ENCODE results near the gene FRRS1L.

The FRRS1L gene

GRCh38 chr9:109192732-109193361 is 25.8 kb upstream of the FRRS1L start:
- Histone ChIP-seq H3K27ac (ENCODE audit: low read length) (no peak overlapping the region), H3K4me3 (ENCODE audit: low read length) (no peak overlapping the region), H3K9me3 (ENCODE audit: insufficient read depth, low read depth, low read length) (no peaks in the 10 kb centered on the region)

GRCh38 chr9:109191746-109192145 is 24.7 kb upstream of the FRRS1L start:
- peaks cover 8% of the 10 kb centered on the region; the same call in 1 of the 2 replicates for H3K27me3 ChIP-seq (ENCODE audit: insufficient read depth, low read length)
- no peak overlapping the region for H3K27ac ChIP-seq (ENCODE audit: low read length)
- no peak overlapping the region for H3K9ac ChIP-seq (ENCODE audit: low read depth, low read length)
- H3K4me3 ChIP-seq (ENCODE audit: low read length) = no peak overlapping the region
- H3K36me3 ChIP-seq (ENCODE audit: insufficient read depth, low read depth, low read length) = no peaks in the 10 kb centered on the region
- no peaks in the 10 kb centered on the region for H3K4me1 ChIP-seq (ENCODE audit: insufficient read depth, low read length)
- no peaks in the 10 kb centered on the region for H3K9me3 ChIP-seq (ENCODE audit: insufficient read depth, low read depth, low read length)

More at GRCh38 chr9:109192732-109193361, 25.8 kb upstream of the FRRS1L start:
- no peaks in the 10 kb centered on the region for H3K36me3 ChIP-seq (ENCODE audit: insufficient read depth, low read depth, low read length)
- H3K4me1 ChIP-seq (ENCODE audit: insufficient read depth, low read length) = no peaks in the 10 kb centered on the region
- H3K27me3 ChIP-seq (ENCODE audit: insufficient read depth, low read length) = peaks cover 8% of the 10 kb centered on the region; the same call in 1 of the 2 replicates
- no peak overlapping the region for H3K9ac ChIP-seq (ENCODE audit: low read depth, low read length)

- Histone ChIP-seq H3K36me3 (ENCODE audit: insufficient read depth, low read depth, low read length) (no peaks in the 10 kb centered on the region), H3K4me1 (ENCODE audit: insufficient read depth, low read length) (no peaks in the 10 kb centered on the region), H3K27me3 (ENCODE audit: insufficient read depth, low read length) (peaks cover 8% of the 10 kb centered on the region; the same call in 1 of the 2 replicates), H3K4me3 (ENCODE audit: low read length) (no peak overlapping the region), H3K9ac (ENCODE audit: low read depth, low read length) (no peak overlapping the region), H3K27ac (ENCODE audit: low read length) (no peak overlapping the region), H3K9me3 (ENCODE audit: insufficient read depth, low read depth, low read length) (no peaks in the 10 kb centered on the region)
Measured at GRCh38 chr9:109190151-109190550, 23.1 kb upstream of the FRRS1L start.

GRCh38 chr9:109186857-109187520 is 19.9 kb upstream of the FRRS1L start:
- H3K36me3 ChIP-seq (ENCODE audit: insufficient read depth, low read depth, low read length) = no peaks in the 10 kb centered on the region
- no peak overlapping the region for H3K27ac ChIP-seq (ENCODE audit: low read length)
- H3K9ac ChIP-seq (ENCODE audit: low read depth, low read length) = no peak overlapping the region
- no peak overlapping the region for H3K4me3 ChIP-seq (ENCODE audit: low read length)
- peaks cover 2% of the 10 kb centered on the region; the same call in 1 of the 2 replicates for H3K27me3 ChIP-seq (ENCODE audit: insufficient read depth, low read length)
- H3K9me3 ChIP-seq (ENCODE audit: insufficient read depth, low read depth, low read length) = no peaks in the 10 kb centered on the region
- H3K4me1 ChIP-seq (ENCODE audit: insufficient read depth, low read length) = no peaks in the 10 kb centered on the region

- no peaks in the 10 kb centered on the region for H3K4me1 ChIP-seq (ENCODE audit: insufficient read depth, low read length)
- H3K36me3 ChIP-seq (ENCODE audit: insufficient read depth, low read depth, low read length) = no peaks in the 10 kb centered on the region
- no peaks in the 10 kb centered on the region for H3K27me3 ChIP-seq (ENCODE audit: insufficient read depth, low read length)
- no peaks in the 10 kb centered on the region for H3K9me3 ChIP-seq (ENCODE audit: insufficient read depth, low read depth, low read length)
- H3K27ac ChIP-seq (ENCODE audit: low read length) = no peak overlapping the region
- no peak overlapping the region for H3K9ac ChIP-seq (ENCODE audit: low read depth, low read length)
- no peak overlapping the region for H3K4me3 ChIP-seq (ENCODE audit: low read length)
Measured at GRCh38 chr9:109182940-109183798, 16.1 kb upstream of the FRRS1L start.

GRCh38 chr9:109182550-109182939 is 15.5 kb upstream of the FRRS1L start:
- no peaks in the 10 kb centered on the region for H3K36me3 ChIP-seq (ENCODE audit: insufficient read depth, low read depth, low read length)
- no peaks in the 10 kb centered on the region for H3K4me1 ChIP-seq (ENCODE audit: insufficient read depth, low read length)
- H3K4me3 ChIP-seq (ENCODE audit: low read length) = no peak overlapping the region
- no peaks in the 10 kb centered on the region for H3K9me3 ChIP-seq (ENCODE audit: insufficient read depth, low read depth, low read length)
- H3K27me3 ChIP-seq (ENCODE audit: insufficient read depth, low read length) = no peaks in the 10 kb centered on the region
- no peak overlapping the region for H3K27ac ChIP-seq (ENCODE audit: low read length)
- no peak overlapping the region for H3K9ac ChIP-seq (ENCODE audit: low read depth, low read length)

- H3K9me3 ChIP-seq (ENCODE audit: insufficient read depth, low read depth, low read length) = no peaks in the 10 kb centered on the region
- no peak overlapping the region for H3K27ac ChIP-seq (ENCODE audit: low read length)
- no peak overlapping the region for H3K4me3 ChIP-seq (ENCODE audit: low read length)
- no peaks in the 10 kb centered on the region for H3K36me3 ChIP-seq (ENCODE audit: insufficient read depth, low read depth, low read length)
- no peak overlapping the region for H3K9ac ChIP-seq (ENCODE audit: low read depth, low read length)
- H3K4me1 ChIP-seq (ENCODE audit: insufficient read depth, low read length) = no peaks in the 10 kb centered on the region
- H3K27me3 ChIP-seq (ENCODE audit: insufficient read depth, low read length) = no peaks in the 10 kb centered on the region
Measured at GRCh38 chr9:109181284-109181683, 14.2 kb upstream of the FRRS1L start.

- Histone ChIP-seq H3K4me3 (ENCODE audit: low read length) (no peak overlapping the region), H3K27me3 (ENCODE audit: insufficient read depth, low read length) (no peaks in the 10 kb centered on the region), H3K27ac (ENCODE audit: low read length) (no peak overlapping the region)
Measured at GRCh38 chr9:109179801-109180523, 12.9 kb upstream of the FRRS1L start.

GRCh38 chr9:109176963-109177362 is 9.9 kb upstream of the FRRS1L start:
- Histone ChIP-seq H3K9me3 (ENCODE audit: insufficient read depth, low read depth, low read length) (no peaks in the 10 kb centered on the region), H3K27me3 (ENCODE audit: insufficient read depth, low read length) (0 out of 2 replicates have a peak, but pooled peaks cover 4% of the 10 kb centered on the region), H3K9ac (ENCODE audit: low read depth, low read length) (no peak overlapping the region), H3K27ac (ENCODE audit: low read length) (no peak overlapping the region), H3K4me3 (ENCODE audit: low read length) (no peak overlapping the region), H3K36me3 (ENCODE audit: insufficient read depth, low read depth, low read length) (no peaks in the 10 kb centered on the region), H3K4me1 (ENCODE audit: insufficient read depth, low read length) (no peaks in the 10 kb centered on the region)

More at GRCh38 chr9:109179801-109180523, 12.9 kb upstream of the FRRS1L start:
- H3K36me3 ChIP-seq (ENCODE audit: insufficient read depth, low read depth, low read length) = no peaks in the 10 kb centered on the region
- H3K4me1 ChIP-seq (ENCODE audit: insufficient read depth, low read length) = no peaks in the 10 kb centered on the region
- H3K9ac ChIP-seq (ENCODE audit: low read depth, low read length) = no peak overlapping the region
- H3K9me3 ChIP-seq (ENCODE audit: insufficient read depth, low read depth, low read length) = no peaks in the 10 kb centered on the region

- no peaks in the 10 kb centered on the region for H3K36me3 ChIP-seq (ENCODE audit: insufficient read depth, low read depth, low read length)
- no peak overlapping the region for H3K4me3 ChIP-seq (ENCODE audit: low read length)
- H3K27ac ChIP-seq (ENCODE audit: low read length) = no peak overlapping the region
- no peak overlapping the region for H3K9ac ChIP-seq (ENCODE audit: low read depth, low read length)
- H3K4me1 ChIP-seq (ENCODE audit: insufficient read depth, low read length) = no peaks in the 10 kb centered on the region
- H3K9me3 ChIP-seq (ENCODE audit: insufficient read depth, low read depth, low read length) = no peaks in the 10 kb centered on the region
- H3K27me3 ChIP-seq (ENCODE audit: insufficient read depth, low read length) = 0 out of 2 replicates have a peak, but pooled peaks cover 5% of the 10 kb centered on the region
Measured at GRCh38 chr9:109176386-109176785, 9.3 kb upstream of the FRRS1L start.

- H3K4me3 ChIP-seq (ENCODE audit: low read length) = no peak overlapping the region
- no peaks in the 10 kb centered on the region for H3K36me3 ChIP-seq (ENCODE audit: insufficient read depth, low read depth, low read length)
- no peak overlapping the region for H3K9ac ChIP-seq (ENCODE audit: low read depth, low read length)
- H3K9me3 ChIP-seq (ENCODE audit: insufficient read depth, low read depth, low read length) = no peaks in the 10 kb centered on the region
- H3K27me3 ChIP-seq (ENCODE audit: insufficient read depth, low read length) = peaks cover 16% of the 10 kb centered on the region
- H3K4me1 ChIP-seq (ENCODE audit: insufficient read depth, low read length) = no peaks in the 10 kb centered on the region
- no peak overlapping the region for H3K27ac ChIP-seq (ENCODE audit: low read length)
Measured at GRCh38 chr9:109172935-109173334, 5.9 kb upstream of the FRRS1L start.

Data from iPS-20b (cell line).